H1 (cell line): Measurements from ENCODE around the gene NEURL1. TPM values are rescaled to one million over a fixed set of nuclear protein-coding genes. Genes with fewer than 3 reads are reported as not detected.
A peak's percentile ranks its signal among the peaks of the same experiment; 100 is the strongest.

Source experiments
- CTCF ChIA-PET: fragments of 300-600 bp; sonication (Branson Sonifier 250); formaldehyde crosslinking; loops from one replicate; lab custom pipeline; 2021; ENCODE audit not compliant: partially characterized antibody; lab: Charles Lee
- POLR2A ChIA-PET: fragments of 300-600 bp; sonication (Branson Sonifier 250); formaldehyde crosslinking; loops from one replicate; lab custom pipeline; 2021; ENCODE audit warnings: inconsistent platforms; ENCODE audit not compliant: partially characterized antibody; lab: Charles Lee
- DNase-seq, 2 experiments: peaks; one replicate each; pipeline versions ENCODE4 v3.0.0 to v3.0.0-alpha.2; 2010 to 2022; ENCODE audit warnings: low spot score in 2 of 2, low read depth in 1 of 2, mixed read lengths in 1 of 2
- FAIRE-seq: peaks from 2 replicates; lab custom pipeline; 2011; peaks lifted over from hg19 to GRCh38; lab: Jason Lieb, UNC
- H2AFZ ChIP-seq: 2 replicates; pipeline ENCODE4 v1.8.1; 2012; ENCODE audit warnings: low read length, inconsistent platforms
- H2AK5ac ChIP-seq: 2 replicates; pipeline ENCODE4 v1.6.1; 2013; ENCODE audit warnings: low read depth, low read length
- H2BK120ac ChIP-seq: replicated peaks from 2 replicates; pipeline ENCODE3; 2013; ENCODE audit warnings: low read depth, low read length, inconsistent platforms
- H2BK12ac ChIP-seq: 2 replicates; pipeline ENCODE4 v1.6.1; 2013; ENCODE audit warnings: low read depth, low read length
- H2BK15ac ChIP-seq: 2 replicates; pipeline ENCODE4 v1.6.1; 2013; ENCODE audit warnings: low read length
- H2BK20ac ChIP-seq: 2 replicates; pipeline ENCODE4 v1.6.1; 2013; ENCODE audit warnings: low read length
- H2BK5ac ChIP-seq: 2 replicates; pipeline ENCODE4 v1.6.1; 2013; ENCODE audit warnings: low read depth, low read length
- H3K14ac ChIP-seq: 2 replicates; pipeline ENCODE4 v1.6.1; 2013; ENCODE audit warnings: inconsistent platforms; ENCODE audit not compliant: insufficient read length
- H3K18ac ChIP-seq: 2 replicates; pipeline ENCODE4 v1.6.1; 2013; ENCODE audit warnings: low read length; ENCODE audit errors: extremely low read depth
- H3K23ac ChIP-seq: 2 replicates; pipeline ENCODE4 v1.6.1; 2013; ENCODE audit warnings: inconsistent platforms; ENCODE audit not compliant: insufficient read length
- H3K23me2 ChIP-seq: 2 replicates; pipeline ENCODE4 v1.6.1; 2013; ENCODE audit warnings: low read depth, low read length
- H3K27ac ChIP-seq: 2 replicates; pipeline ENCODE4 v1.6.1; 2011; ENCODE audit warnings: low read depth, low read length, inconsistent platforms
- H3K27me3 ChIP-seq, 4 experiments: replicated peaks in 1 of 4; 1 replicate in 1 of 4; 2 replicates in 3 of 4; pipeline versions ENCODE4 v1.6.1 to v1.8.1; 2011 to 2013; ENCODE audit warnings: low read length in 3 of 4, mild to moderate bottlenecking in 3 of 4, inconsistent platforms in 2 of 4, mixed read lengths in 2 of 4, moderate library complexity in 1 of 4; ENCODE audit not compliant: control insufficient read depth in 3 of 4, insufficient read depth in 3 of 4; ENCODE audit errors: extremely low read depth in 1 of 4
- H3K36me3 ChIP-seq, 4 experiments: 2 replicates each; pipeline versions ENCODE4 v1.6.1 to v1.8.1; 2011 to 2013; ENCODE audit warnings: mild to moderate bottlenecking in 4 of 4, low read length in 3 of 4, moderate library complexity in 2 of 4, control low read depth in 1 of 4, inconsistent platforms in 1 of 4; ENCODE audit not compliant: insufficient read depth in 4 of 4, control insufficient read depth in 2 of 4
- H3K4ac ChIP-seq: replicated peaks from 2 replicates; pipeline ENCODE3; 2013; ENCODE audit warnings: low read length, low read depth, mixed read lengths, inconsistent platforms; ENCODE audit not compliant: insufficient read length
- H3K4me1 ChIP-seq, 4 experiments: replicated peaks in 1 of 4; 1 replicate in 1 of 4; 2 replicates in 3 of 4; pipeline versions ENCODE4 v1.6.1 to v1.8.1; 2011 to 2013; ENCODE audit warnings: low read length in 3 of 4, inconsistent platforms in 2 of 4, mixed read lengths in 1 of 4; ENCODE audit not compliant: insufficient read depth in 4 of 4, control insufficient read depth in 3 of 4
- H3K4me2 ChIP-seq, 2 experiments: 2 replicates each; pipeline versions ENCODE4 v1.6.1 to v1.8.1; 2011 to 2013; ENCODE audit warnings: low read depth in 2 of 2, low read length in 2 of 2, control low read depth in 1 of 2, inconsistent platforms in 1 of 2, mild to moderate bottlenecking in 1 of 2; ENCODE audit not compliant: insufficient read depth in 1 of 2
- H3K4me3 ChIP-seq, 4 experiments: fragments of 200-600, 300-600 bp in 1 of 4; sonication (generic), shearing (Covaris generic), sonication (Bioruptor Twin) in 1 of 4; 2 replicates each; pipeline versions ENCODE4 v1.5.1 to v1.8.1; 2011 to 2016; ENCODE audit warnings: low read length in 4 of 4, low read depth in 3 of 4, control low read depth in 2 of 4, inconsistent platforms in 2 of 4, mild to moderate bottlenecking in 2 of 4, mixed read lengths in 1 of 4, moderate library complexity in 1 of 4; ENCODE audit not compliant: insufficient read depth in 2 of 4; ENCODE audit errors: extremely low read depth in 1 of 4
- H3K56ac ChIP-seq: replicated peaks from 2 replicates; pipeline ENCODE3; 2013; ENCODE audit warnings: low read depth, mild to moderate bottlenecking, mixed read lengths, low read length, inconsistent platforms; ENCODE audit not compliant: insufficient read length
- H3K79me1 ChIP-seq: 2 replicates; pipeline ENCODE4 v1.6.1; 2013; ENCODE audit warnings: low read depth, low read length, control low read depth
- H3K79me2 ChIP-seq, 2 experiments: 2 replicates each; pipeline versions ENCODE4 v1.6.1 to v1.8.1; 2012 to 2013; ENCODE audit warnings: low read length in 2 of 2, mild to moderate bottlenecking in 2 of 2, inconsistent platforms in 1 of 2; ENCODE audit not compliant: insufficient read depth in 2 of 2, control insufficient read depth in 1 of 2
- H3K9ac ChIP-seq, 4 experiments: replicated peaks in 1 of 4; 1 replicate in 1 of 4; 2 replicates in 3 of 4; pipeline versions ENCODE4 v1.6.1 to v1.8.1; 2011 to 2013; ENCODE audit warnings: low read depth in 3 of 4, low read length in 3 of 4, control low read depth in 2 of 4, mild to moderate bottlenecking in 2 of 4, moderate library complexity in 2 of 4, inconsistent platforms in 1 of 4; ENCODE audit errors: extremely low read depth in 1 of 4
- H3K9me3 ChIP-seq, 2 experiments: 2 replicates each; pipeline versions ENCODE4 v1.6.1 to v1.8.1; 2012 to 2013; ENCODE audit warnings: mild to moderate bottlenecking in 2 of 2, moderate library complexity in 2 of 2, control low read depth in 1 of 2, inconsistent platforms in 1 of 2, low read depth in 1 of 2, low read length in 1 of 2, mixed read lengths in 1 of 2; ENCODE audit not compliant: insufficient read depth in 2 of 2
- H4K20me1 ChIP-seq, 2 experiments: replicated peaks in 1 of 2; 2 replicates each; pipeline versions ENCODE3 to v1.8.1; 2011 to 2013; ENCODE audit warnings: inconsistent platforms in 2 of 2, low read length in 2 of 2, mild to moderate bottlenecking in 1 of 2; ENCODE audit not compliant: insufficient read depth in 2 of 2, control insufficient read depth in 1 of 2
- H4K5ac ChIP-seq: 2 replicates; pipeline ENCODE4 v1.6.1; 2013; ENCODE audit warnings: low read length, low read depth, mixed read lengths, inconsistent platforms; ENCODE audit not compliant: insufficient read length
- H4K8ac ChIP-seq: 2 replicates; pipeline ENCODE4 v1.8.0; 2013; ENCODE audit warnings: mild to moderate bottlenecking, moderate library complexity, low read length, inconsistent platforms; ENCODE audit not compliant: insufficient read depth; ENCODE audit errors: extremely low read depth
- H4K91ac ChIP-seq: replicated peaks from 2 replicates; pipeline ENCODE3; 2013; ENCODE audit warnings: low read length, mixed read lengths, inconsistent platforms; ENCODE audit not compliant: insufficient read length
- BACH1 ChIP-seq: IDR thresholded peaks from 2 replicates; pipeline ENCODE4 v1.6.1; 2012; ENCODE audit warnings: low read length, improper control_type of control experiment
- BRCA1 ChIP-seq: IDR thresholded peaks from 2 replicates; pipeline ENCODE4 v1.6.1; 2012; ENCODE audit warnings: low read depth, low read length, improper control_type of control experiment
- CBX8 ChIP-seq: fragments of 300-800, 300-1000 bp; sonication (generic); IDR thresholded peaks from 2 replicates; pipeline ENCODE4 v1.7.1; 2016; ENCODE audit warnings: low read depth, low read length, borderline replicate concordance
- HDAC2 ChIP-seq, 2 experiments: fragments of 300-600 bp in 1 of 2; sonication (generic) in 1 of 2; IDR thresholded peaks; 2 replicates each; pipeline ENCODE4 v1.6.1; 2011 to 2012; ENCODE audit warnings: low read depth in 2 of 2, low read length in 2 of 2, mild to moderate bottlenecking in 2 of 2, moderate library complexity in 2 of 2, borderline replicate concordance in 1 of 2, inconsistent platforms in 1 of 2
- JUN ChIP-seq: IDR thresholded peaks from 2 replicates; pipeline ENCODE4 v1.6.1; 2011; ENCODE audit warnings: low read depth, mild to moderate bottlenecking, improper control_type of control experiment, low read length
- KDM5A ChIP-seq: fragments of 200-600 bp; IDR thresholded peaks from 2 replicates; pipeline ENCODE4 v1.7.1; 2012; ENCODE audit warnings: mild to moderate bottlenecking, low read length, inconsistent platforms, mixed read lengths
- SP4 ChIP-seq: IDR thresholded peaks from 2 replicates; pipeline ENCODE4 v1.6.1; 2012; ENCODE audit warnings: low read length, inconsistent platforms
- WGBS, 2 experiments: shearing (Covaris generic) in 1 of 2; methylation state at CpG; one replicate each; pipeline versions ENCODE4 v1.1.6 to v1.1.7; 2013 to 2015; ENCODE audit warnings: low lambda C conversion rate in 2 of 2, mixed read lengths in 2 of 2, inconsistent platforms in 1 of 2, low coverage in 1 of 2, missing lambda C conversion rate in 1 of 2; ENCODE audit not compliant: insufficient replicate concordance in 2 of 2, insufficient coverage in 1 of 2, insufficient read length in 1 of 2; ENCODE audit errors: extremely low coverage in 1 of 2, missing lambda C conversion rate in 1 of 2; 5-methylcytosine and 5-hydroxymethylcytosine counted together
- polyA plus RNA-seq, 7 experiments: library from polyadenylated mRNA; depleted of rRNA in 3 of 7; stranded (reverse) in 5 of 7; unstranded in 2 of 7; fragments of >200 nt in 5 of 7; fragments of 200-250 nt in 2 of 7; gene quantifications; 1 replicate in 5 of 7; 2 replicates in 1 of 7; 4 replicates in 1 of 7; pipeline versions ENCODE4 v1.2.1 to v1.2.3, GENCODE V29; 2011 to 2013; ENCODE audit warnings: missing spikeins in 2 of 7, mixed read lengths in 2 of 7
- total RNA-seq: library from RNA; stranded (reverse); fragmentation: NEBNext Ultra II Directional; extraction: Animal tissue kit (Norgen Biotek cat#: 25700); gene quantifications from 2 replicates; pipeline ENCODE4 v1.2.1, GENCODE V29; 2021

NEURL1 gene
- total and polyA plus RNA-seq, 2 of the 8 experiments (the other 6 are each of a cell fraction or from before 2014, with no cell fraction given), result 0.54 to 0.58 TPM

DNA sequence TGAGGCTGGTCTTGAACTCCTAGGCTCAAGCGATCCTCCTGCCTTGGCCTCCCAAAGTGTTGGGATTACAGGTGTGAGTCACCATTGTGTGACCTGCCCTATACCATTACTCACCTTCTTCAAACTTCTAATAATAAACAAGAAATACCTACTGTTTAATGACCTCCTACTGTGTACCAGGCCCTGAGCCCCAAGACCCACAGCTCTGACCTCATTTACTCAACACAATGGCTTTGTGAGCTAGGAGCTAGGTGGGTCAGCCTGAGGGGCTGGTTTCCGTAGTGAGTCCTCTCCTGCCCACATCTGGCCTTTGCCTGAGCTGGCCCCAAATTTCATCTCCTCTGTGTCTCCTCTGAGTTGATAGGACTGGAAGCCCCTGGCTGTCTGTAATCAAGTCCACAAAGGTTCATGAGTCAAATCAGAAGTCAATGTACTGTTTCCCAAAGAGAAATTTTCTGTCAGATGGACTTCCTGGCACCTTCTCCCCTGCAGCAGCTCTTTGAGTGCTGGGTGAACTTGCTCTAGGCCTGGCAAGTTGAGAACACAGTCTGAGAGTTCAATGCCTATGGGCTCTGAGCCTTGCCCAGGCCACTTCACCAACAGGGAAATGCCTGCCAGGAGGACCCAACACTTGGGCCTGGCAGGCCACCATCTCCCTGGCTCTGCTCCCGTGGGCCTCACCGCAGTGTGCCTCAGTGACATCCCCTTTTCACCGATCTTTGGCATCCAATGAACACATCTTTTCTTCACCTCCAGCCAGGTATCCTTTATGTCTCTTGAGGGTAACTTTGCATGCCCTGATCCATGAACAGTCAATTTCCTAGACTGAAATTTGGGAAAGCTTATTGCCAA is 24.0 kb downstream of the NEURL1 start:
- ChIA-PET POLR2A (no interaction called here), CTCF (interaction anchor here (1.0 to 1.3 kb wide), 2 partner anchors 10 to 25 kb away, joined by 3 to 4 read pairs; no protein-coding TSS in a partner anchor)
- H3K23me2 ChIP-seq, result no peaks in the 10 kb centered on the region; the same call in 1 of the 2 replicates
- H2AK5ac ChIP-seq, result no peak overlapping the region
- no peak overlapping the region for H3K9ac ChIP-seq
- no peak overlapping the region for H4K5ac ChIP-seq
- peak overlapping the region; percentile 49 for H4K91ac ChIP-seq
- no peaks in the 10 kb centered on the region for H3K79me2 ChIP-seq
- no peak overlapping the region for H3K4ac ChIP-seq
- no peak overlapping the region for H4K8ac ChIP-seq
- H2AFZ ChIP-seq, result no peak overlapping the region
- TF ChIP-seq CBX8 (no peak), BRCA1 (no peak), HDAC2 (IDR thresholded peaks at IDR 0.05; ENCODE audit: borderline replicate concordance in 1 of 2, low read depth in 2 of 2, low read length in 2 of 2) (no peak), KDM5A (no peak), JUN (no peak), BACH1 (no peak), SP4 (no peak)
- no peaks in the 10 kb centered on the region for H3K4me1 ChIP-seq
- 97% methylated on average over 5 of the region's 5 CpGs; no CpG with 5 or more reads in 1 of the 2 experiments for WGBS, 2 experiments
- no peak overlapping the region for H3K56ac ChIP-seq
- no peak overlapping the region for H2BK12ac ChIP-seq
- no peaks in the 10 kb centered on the region for H3K27me3 ChIP-seq
- H3K4me2 ChIP-seq, result no peak overlapping the region
- H2BK15ac ChIP-seq, result no peak overlapping the region
- no peak overlapping the region for H2BK5ac ChIP-seq
- no peak overlapping the region for H2BK120ac ChIP-seq
- H3K36me3 ChIP-seq, result no peaks in the 10 kb centered on the region
- H3K27ac ChIP-seq, result no peak overlapping the region
- no peaks in the 10 kb centered on the region for H4K20me1 ChIP-seq
- FAIRE-seq, result no peak
- no peak overlapping the region for H3K4me3 ChIP-seq
- no peak overlapping the region for H3K23ac ChIP-seq
- H2BK20ac ChIP-seq, result no peak overlapping the region
- H3K9me3 ChIP-seq, result no peaks in the 10 kb centered on the region
- H3K79me1 ChIP-seq, result no peaks in the 10 kb centered on the region
- no peak for DNase-seq
- H3K18ac ChIP-seq, result peak overlapping the region; percentile 16; the same call in 1 of the 2 replicates
- H3K14ac ChIP-seq, result no peak overlapping the region
